Ecto neural progenitor cell (in vitro differentiated cells): ENCODE data around the gene IRF1.

Experiments used
- DNase-seq: peaks from one replicate; pipeline ENCODE4 v3.0.0-alpha.2; 2018; ENCODE audit warnings: low spot score

The IRF1 gene

DNA sequence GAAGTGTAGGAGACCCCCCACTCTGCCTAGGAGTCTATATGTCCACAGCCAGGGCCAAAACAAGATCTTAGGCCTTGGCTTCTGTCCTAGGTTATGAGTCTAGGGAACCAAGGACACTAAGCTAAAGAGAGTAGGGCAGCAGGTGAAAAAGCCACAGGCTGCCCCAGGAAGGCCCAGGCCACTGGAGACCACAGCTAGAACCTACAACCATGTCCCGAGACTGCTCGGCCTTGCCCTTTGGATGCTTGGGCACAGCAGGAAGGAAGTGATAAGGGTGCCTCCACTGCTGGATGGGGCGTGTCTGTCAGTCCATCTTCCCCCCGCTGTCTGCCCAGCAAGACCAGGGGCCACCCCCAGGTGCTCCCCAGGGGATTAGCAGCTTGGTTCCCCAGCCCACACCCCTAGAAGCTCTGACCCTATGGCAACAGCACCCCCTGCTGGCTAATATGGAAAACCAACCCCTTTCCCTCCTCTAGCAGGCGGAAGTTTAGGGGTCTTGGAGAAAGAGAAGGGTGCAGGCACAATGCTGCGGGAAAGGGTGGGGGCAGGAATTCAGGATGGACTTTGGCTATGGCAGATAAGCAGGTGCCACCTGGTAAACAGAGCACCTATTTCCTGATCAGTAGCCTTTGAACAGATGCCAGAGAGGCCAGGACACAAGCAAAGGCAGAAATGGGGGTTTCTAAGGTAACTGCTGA lies 10.5 kb upstream of the IRF1 start:
- DNase-seq = peak; percentile 75

- DNase-seq = peak; percentile 46
Observed at GRCh38 chr5:132500244-132500930, 9.8 kb upstream of the IRF1 start.

- peak; percentile 39 for DNase-seq
Observed at GRCh38 chr5:132499440-132500243, 9.1 kb upstream of the IRF1 start.

GRCh38 chr5:132498686-132499271 lies 8.2 kb upstream of the IRF1 start:
- peak; percentile 11 for DNase-seq

DNA sequence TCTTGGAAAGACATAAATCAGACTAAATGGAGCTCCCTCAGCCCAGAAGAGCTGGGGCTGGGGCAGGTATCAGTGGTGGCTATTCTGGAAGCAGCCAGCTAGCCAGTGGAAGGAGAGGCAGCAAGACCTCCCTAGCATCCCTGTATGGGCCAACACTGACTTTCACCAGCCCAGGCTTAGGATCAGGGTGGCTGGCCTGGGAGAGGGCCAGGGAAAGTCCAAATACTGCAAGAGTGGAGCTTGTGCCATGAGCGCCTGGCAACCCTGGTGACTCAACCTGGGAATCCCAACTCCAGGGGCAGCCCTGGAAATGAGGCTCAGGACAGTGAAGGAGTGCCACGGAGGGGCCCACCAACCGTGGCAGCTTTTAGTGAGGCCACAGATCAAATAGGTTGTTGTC lies 7.6 kb upstream of the IRF1 start:
- peak; percentile 35 for DNase-seq

GRCh38 chr5:132497488-132497997 lies 7.0 kb upstream of the IRF1 start:
- peak; percentile 52 for DNase-seq

GRCh38 chr5:132496631-132497487 lies 6.3 kb upstream of the IRF1 start:
- DNase-seq = peak; percentile 93

DNA sequence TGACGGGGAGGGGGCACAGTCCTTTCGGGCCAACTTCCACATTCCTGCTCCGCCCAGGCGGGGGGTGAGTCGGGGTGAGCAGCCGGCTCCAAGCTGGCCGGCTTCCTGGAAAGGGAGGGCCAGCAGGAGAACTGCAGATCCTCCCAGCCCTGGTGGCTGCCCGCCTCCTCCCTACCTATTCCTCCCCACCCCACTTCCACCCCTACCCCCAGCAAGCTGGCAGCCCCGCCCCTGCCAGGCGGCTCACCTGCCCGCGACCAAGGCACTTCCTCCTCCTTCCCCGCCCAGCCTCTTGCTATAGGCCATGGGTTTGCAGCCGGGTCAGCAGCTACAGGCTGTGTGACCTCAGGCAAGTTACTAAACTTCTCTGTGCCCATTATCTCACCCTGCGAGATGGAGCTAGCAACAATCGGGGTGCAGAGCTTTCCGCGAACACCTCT lies 5.6 kb upstream of the IRF1 start:
- peak; percentile 77 for DNase-seq

- DNase-seq = peak; percentile 76
Observed at GRCh38 chr5:132495667-132496190, 5.2 kb upstream of the IRF1 start.

DNA sequence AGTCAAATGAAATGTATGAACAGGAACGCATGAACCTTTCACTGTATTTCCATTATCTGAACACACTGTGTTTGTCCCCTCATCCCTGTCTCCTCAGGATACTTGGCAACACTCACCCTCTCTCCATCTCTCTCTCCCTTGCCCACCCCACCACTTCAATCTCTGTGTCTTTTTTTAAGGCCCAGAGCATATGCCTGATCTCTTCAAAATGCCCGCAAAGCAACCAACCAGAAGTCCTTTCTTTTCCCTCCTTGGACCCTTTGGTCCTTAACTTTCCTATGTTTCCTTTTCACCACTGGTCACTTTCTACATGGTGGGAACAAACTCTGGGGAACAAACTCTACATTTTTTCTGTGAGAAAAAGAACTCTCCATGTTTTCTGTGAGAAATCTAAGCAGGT lies 3.2 kb upstream of the IRF1 start:
- no peak for DNase-seq

DNA sequence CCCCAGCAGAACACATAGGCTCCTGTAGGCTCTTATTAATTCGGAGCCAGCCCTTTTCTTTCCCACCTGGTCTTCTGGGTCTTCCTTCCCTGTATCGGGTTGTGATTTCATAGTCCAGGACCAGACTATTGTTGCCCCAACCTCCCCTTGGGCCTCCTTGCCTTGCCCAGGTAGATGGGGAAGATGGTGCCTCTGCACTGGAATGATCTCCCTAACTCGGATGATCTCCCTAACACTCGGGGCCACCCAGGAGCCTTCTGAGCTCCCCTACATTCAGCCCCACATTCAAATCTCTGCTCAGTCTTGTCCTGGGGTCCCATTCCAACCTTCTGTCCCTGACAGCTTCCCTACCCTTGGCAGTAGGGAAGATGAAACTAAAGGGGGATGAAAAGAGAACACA lies 2.7 kb upstream of the IRF1 start:
- peak; percentile 23 for DNase-seq

DNA sequence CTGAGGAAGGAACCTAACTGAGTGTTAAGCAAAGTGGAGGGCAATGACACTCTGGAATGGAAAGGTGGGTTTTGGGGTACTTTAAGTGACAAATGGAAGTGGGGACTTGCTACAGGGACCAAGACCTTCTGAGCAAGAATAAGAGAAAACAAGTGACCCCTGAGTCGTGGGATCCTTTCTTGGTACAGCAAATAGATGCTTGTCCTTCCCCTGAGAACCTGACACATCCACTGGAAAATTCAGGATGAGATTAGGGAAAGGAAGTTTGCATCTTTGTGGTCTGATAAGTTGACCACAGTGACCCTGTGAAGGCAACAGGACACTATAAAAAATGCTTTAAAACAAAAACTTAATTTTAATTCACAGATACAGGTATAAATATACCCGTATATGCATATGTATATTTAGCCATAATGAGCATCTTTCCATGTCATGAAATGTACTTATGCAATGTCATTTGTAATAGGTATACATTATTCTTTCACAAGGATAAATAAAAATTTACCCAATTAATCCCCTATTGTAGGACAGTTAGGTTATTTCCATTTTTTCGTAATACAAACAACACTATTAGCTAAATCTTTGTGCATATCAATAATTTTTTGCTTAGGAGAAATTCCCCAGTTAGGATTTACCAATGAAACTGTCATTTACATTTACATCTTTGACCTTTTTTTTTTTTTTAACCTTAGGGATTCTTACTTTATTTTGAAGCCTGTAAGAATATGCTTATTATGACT lies 2.0 kb upstream of the IRF1 start:
- no peak for DNase-seq

DNA sequence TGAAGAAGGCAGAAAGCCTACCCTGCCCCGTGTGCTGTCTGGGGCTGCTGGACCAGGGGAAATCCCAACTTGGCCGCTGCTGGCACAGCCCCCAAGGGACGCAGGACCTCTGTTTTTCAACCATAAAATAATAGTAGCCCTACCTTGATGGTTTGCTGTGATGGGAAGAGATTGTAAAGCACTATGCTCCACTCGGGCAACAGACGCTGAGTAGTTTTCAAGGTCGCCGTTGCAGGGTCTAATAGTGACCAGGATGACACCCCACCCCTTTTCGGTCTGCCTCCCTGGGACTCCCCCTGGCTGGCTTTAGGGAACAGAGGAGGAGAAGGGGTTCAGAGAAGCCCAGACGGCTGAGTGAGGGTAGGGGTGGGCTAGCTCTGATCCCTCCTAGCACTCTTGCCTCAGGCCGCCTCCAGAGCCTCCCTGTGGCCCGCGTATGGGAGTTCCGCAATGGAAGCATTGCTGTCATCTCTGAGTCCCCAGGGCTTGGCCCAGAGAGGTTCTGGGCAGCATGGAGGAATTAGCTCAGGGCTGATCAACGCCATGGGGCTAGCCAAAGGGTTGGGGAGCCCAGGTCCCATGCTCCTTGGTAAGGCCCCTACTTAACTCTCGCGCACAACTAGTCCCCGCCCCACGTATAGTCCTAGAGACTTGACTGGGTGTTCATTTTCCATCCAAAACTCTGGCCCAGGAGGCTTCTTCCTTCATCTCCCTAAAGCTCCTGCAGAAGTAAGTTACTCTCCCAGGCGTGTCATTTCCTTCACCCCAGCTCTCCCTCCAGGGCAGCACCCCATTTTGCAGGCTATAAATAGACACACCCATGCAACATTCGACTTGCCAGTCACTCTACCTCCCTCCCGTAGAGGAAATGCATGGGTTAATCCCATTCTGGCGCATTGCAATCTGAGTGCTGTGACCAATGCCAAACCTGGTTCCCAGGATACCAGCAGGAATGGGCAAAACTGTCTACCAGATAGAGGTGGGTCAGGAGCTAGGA lies 1.1 kb upstream of the IRF1 start:
- peak; percentile 47 for DNase-seq

- DNase-seq = peak; percentile 60
Observed at GRCh38 chr5:132489871-132490483, 596 bp downstream of the IRF1 start.

GRCh38 chr5:132489051-132489770 lies 1.4 kb downstream of the IRF1 start:
- DNase-seq = peak; percentile 32

- DNase-seq = no peak
Observed at GRCh38 chr5:132488590-132488989, 2.0 kb downstream of the IRF1 start.

GRCh38 chr5:132487841-132488555 lies 2.6 kb downstream of the IRF1 start:
- DNase-seq = peak; percentile 22
